Endothelial cell of umbilical vein (primary cell): ENCODE measurements around the gene PLXNA4. TPM values are rescaled to one million over a fixed set of nuclear protein-coding genes. Genes with fewer than 3 reads are reported as not detected.
A peak's percentile ranks its signal among the peaks of the same experiment; 100 is the strongest.

Experiments used
- BruUV-seq: library from RNA; stranded (reverse); fragments of 400-500 nt; replicated peaks from 2 replicates; lab custom pipeline; 2021; lab: Mats Ljungman, UMichigan
- CTCF ChIA-PET: fragments of 300-600, 350-600 bp; sonication (Branson Sonifier 250); formaldehyde crosslinking; loops from one replicate; lab custom pipeline; 2021; ENCODE audit warnings: antibody characterized with exemption, inconsistent platforms; lab: Charles Lee
- POLR2A ChIA-PET: fragments of 300-600, 350-600 bp; sonication (Branson Sonifier 250); formaldehyde crosslinking; loops from one replicate; lab custom pipeline; 2021; ENCODE audit warnings: antibody characterized with exemption, inconsistent platforms; lab: Charles Lee
- DNase-seq: peaks from one replicate; pipeline ENCODE4 v3.0.0-alpha.2; 2011; ENCODE audit warnings: low read depth, low spot score
- FAIRE-seq: peaks from 2 replicates; lab custom pipeline; 2011; peaks lifted over from hg19 to GRCh38; lab: Jason Lieb, UNC
- H2AFZ ChIP-seq: 2 replicates; pipeline ENCODE4 v1.6.0; 2012; ENCODE audit warnings: low read depth, low read length, control low read depth, inconsistent platforms
- H3K27ac ChIP-seq: 2 replicates; pipeline ENCODE4 v1.5.1; 2011; ENCODE audit warnings: low read depth, mild to moderate bottlenecking, control low read depth, low read length, moderate library complexity; ENCODE audit not compliant: insufficient read depth
- H3K27me3 ChIP-seq, 2 experiments: 2 replicates each; pipeline versions ENCODE4 v1.6.0 to v1.6.1; 2011; ENCODE audit warnings: low read length in 2 of 2, mixed read lengths in 1 of 2; ENCODE audit not compliant: control insufficient read depth in 2 of 2, insufficient read depth in 2 of 2
- H3K36me3 ChIP-seq, 2 experiments: 2 replicates in 1 of 2; 3 replicates in 1 of 2; pipeline ENCODE4 v1.5.1; 2011; ENCODE audit warnings: low read length in 2 of 2, mild to moderate bottlenecking in 1 of 2, moderate library complexity in 1 of 2; ENCODE audit not compliant: control insufficient read depth in 2 of 2, insufficient read depth in 2 of 2; ENCODE audit errors: extremely low read depth in 1 of 2
- H3K4me1 ChIP-seq: 3 replicates; pipeline ENCODE4 v1.5.1; 2011; ENCODE audit warnings: mild to moderate bottlenecking, low read length; ENCODE audit not compliant: control insufficient read depth, insufficient read depth; ENCODE audit errors: extremely low read depth
- H3K4me2 ChIP-seq: 2 replicates; pipeline ENCODE4 v1.6.1; 2011; ENCODE audit warnings: low read length, control low read depth, mixed read lengths; ENCODE audit not compliant: insufficient read depth
- H3K4me3 ChIP-seq, 3 experiments: fragments of 200-600 bp in 1 of 3; sonication (generic), shearing (Covaris generic) in 1 of 3; replicated peaks in 1 of 3; 2 replicates each; pipeline ENCODE4 v1.5.1; 2011 to 2016; ENCODE audit warnings: control low read depth in 3 of 3, low read length in 3 of 3, mild to moderate bottlenecking in 2 of 3, inconsistent platforms in 1 of 3, low read depth in 1 of 3, moderate library complexity in 1 of 3; ENCODE audit not compliant: insufficient read depth in 1 of 3
- H3K79me2 ChIP-seq: 2 replicates; pipeline ENCODE4 v1.6.0; 2012; ENCODE audit warnings: low read length, inconsistent platforms; ENCODE audit not compliant: control insufficient read depth, insufficient read depth
- H3K9ac ChIP-seq: replicated peaks from 2 replicates; pipeline ENCODE3; 2011; ENCODE audit warnings: low read length, control low read depth; ENCODE audit not compliant: insufficient read depth; ENCODE audit errors: extremely low read depth
- H3K9me1 ChIP-seq: replicated peaks from 3 replicates; pipeline ENCODE4 v1.6.0; 2011; ENCODE audit warnings: mild to moderate bottlenecking, low read length; ENCODE audit not compliant: control insufficient read depth, insufficient read depth; ENCODE audit errors: extremely low read depth
- H3K9me3 ChIP-seq: replicated peaks from 2 replicates; pipeline ENCODE4 v1.5.1; 2012; ENCODE audit warnings: low read length, inconsistent platforms; ENCODE audit not compliant: control insufficient read depth, insufficient read depth
- H4K20me1 ChIP-seq: replicated peaks from 2 replicates; pipeline ENCODE3; 2011; ENCODE audit warnings: mild to moderate bottlenecking, low read length; ENCODE audit not compliant: control insufficient read depth, insufficient read depth; ENCODE audit errors: extremely low read depth
- CTCF ChIP-seq, 2 donors: IDR thresholded peaks; 1 replicate in 1 of 2; 2 replicates in 1 of 2; pipeline ENCODE4 v1.5.1; 2011; ENCODE audit warnings: low read length in 2 of 2, mild to moderate bottlenecking in 2 of 2, moderate library complexity in 2 of 2, control low read depth in 1 of 2, inconsistent platforms in 1 of 2, low read depth in 1 of 2; ENCODE audit not compliant: insufficient read depth in 1 of 2; ENCODE audit errors: extremely low read depth in 1 of 2
- EZH2 ChIP-seq: IDR thresholded peaks from 2 replicates; pipeline ENCODE4 v1.6.1; 2012; ENCODE audit warnings: borderline replicate concordance, low read depth, mild to moderate bottlenecking, moderate library complexity, low read length, inconsistent platforms; ENCODE audit not compliant: severe bottlenecking
- FOS ChIP-seq: IDR thresholded peaks from 2 replicates; pipeline ENCODE4 v1.6.1; 2011; ENCODE audit warnings: mild to moderate bottlenecking, low read length, moderate library complexity, borderline replicate concordance; ENCODE audit not compliant: insufficient read depth
- GATA2 ChIP-seq: IDR thresholded peaks from 2 replicates; pipeline ENCODE4 v1.7.0; 2011; ENCODE audit warnings: low read depth, mild to moderate bottlenecking, moderate library complexity, mixed read lengths, low read length; ENCODE audit not compliant: insufficient read length, insufficient read depth
- JUN ChIP-seq: IDR thresholded peaks from 2 replicates; pipeline ENCODE4 v1.6.1; 2011; ENCODE audit warnings: borderline replicate concordance, low read depth; ENCODE audit not compliant: insufficient read length, insufficient read depth
- MYC ChIP-seq: IDR thresholded peaks from one replicate; pipeline ENCODE4 v1.6.1; 2011; ENCODE audit warnings: mild to moderate bottlenecking, low read depth, low read length
- POLR2A ChIP-seq: IDR thresholded peaks from 2 replicates; pipeline ENCODE4 v1.6.1; 2012; ENCODE audit warnings: low read depth, mild to moderate bottlenecking, control low read depth, low read length
- POLR2AphosphoS5 ChIP-seq: IDR thresholded peaks from 2 replicates; pipeline ENCODE4 v1.6.1; 2012; ENCODE audit warnings: low read depth, mild to moderate bottlenecking, control low read depth, low read length, moderate library complexity; ENCODE audit not compliant: insufficient read depth
- dilution Hi-C: fragments of 300-500 bp; cut with MboI; formaldehyde crosslinking; loops from one replicate; pipeline ENCODE4 v1.15.0; 2019; ENCODE audit warnings: low sequenced_read_pairs; ENCODE audit not compliant: extremely low pct_ligation_motif_present
- intact Hi-C: fragments of 100-400 bp; cut with micrococcal nuclease; formaldehyde crosslinking; loops from one replicate; pipeline ENCODE4 v1.10.0; 2022
- polyA plus RNA-seq, 4 experiments: library from polyadenylated mRNA; depleted of rRNA in 3 of 4; stranded (reverse) in 3 of 4; unstranded in 1 of 4; fragments of >200 nt; gene quantifications; 2 replicates each; pipeline versions ENCODE4 v1.2.1 to v1.2.3, GENCODE V29; 2011 to 2012; ENCODE audit warnings: missing spikeins in 1 of 4
- total RNA-seq: library from RNA; stranded (reverse); gene quantifications from 2 replicates; pipeline ENCODE4 v1.2.3, GENCODE V29; 2021
- TF ChIP-seq, protein P1 (sequence below): IDR thresholded peaks from 2 replicates; pipeline ENCODE4 v1.6.1; 2011; ENCODE audit not compliant: insufficient read depth, insufficient read length

The PLXNA4 gene
- total and polyA plus RNA-seq, 2 donors (not counting 3 experiments of a cell fraction or from before 2014, with no cell fraction given): 12.1 to 20.4 TPM

- intact Hi-C loops: loop anchor here (1.0 to 2.0 kb wide), 5 partner anchors 11 to 126 kb away; no protein-coding TSS in a partner anchor
- ChIA-PET POLR2A (no interaction called here), CTCF (interaction anchor here (1.4 to 2.7 kb wide), 6 partner anchors 11 to 162 kb away, joined by 4 to 14 read pairs (median 6); partner anchors contain the start of gene PLXNA4)
Observed at GRCh38 chr7:132418840-132419239, 157.4 kb downstream of the PLXNA4 start.

More at GRCh38 chr7:132418840-132419239, 157.4 kb downstream of the PLXNA4 start:
- TF ChIP-seq FOS (no peak), CTCF (IDR thresholded peaks at IDR 0.05; ENCODE audit: extremely low read depth in 1 of 2, insufficient read depth in 1 of 2, low read depth in 1 of 2, low read length in 2 of 2) (no peak), JUN (no peak), POLR2AphosphoS5 (no peak), GATA2 (no peak), MYC (no peak), EZH2 (no peak), POLR2A (no peak)
- TF ChIP-seq, protein P1, sequence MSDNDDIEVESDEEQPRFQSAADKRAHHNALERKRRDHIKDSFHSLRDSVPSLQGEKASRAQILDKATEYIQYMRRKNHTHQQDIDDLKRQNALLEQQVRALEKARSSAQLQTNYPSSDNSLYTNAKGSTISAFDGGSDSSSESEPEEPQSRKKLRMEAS: no peak
- DNase-seq (no peak), FAIRE-seq (no peak)
- Histone ChIP-seq H4K20me1 (no peaks in the 10 kb centered on the region), H3K4me1 (peaks cover 57% of the 10 kb centered on the region), H3K9ac (peak overlapping the region; percentile 50), H3K4me3 (no peak overlapping the region), H2AFZ (no peak overlapping the region), H3K4me2 (peak overlapping the region; percentile 62), H3K36me3 (no peaks in the 10 kb centered on the region), H3K9me3 (no peaks in the 10 kb centered on the region), H3K27me3 (no peaks in the 10 kb centered on the region), H3K79me2 (no peaks in the 10 kb centered on the region), H3K9me1 (no peaks in the 10 kb centered on the region), H3K27ac (peak overlapping the region; percentile 87)
- dilution Hi-C loops: no loop called here
- BruUV-seq: no TSS peak
